ENCODE data around the gene CDH22. TPM values are rescaled to one million over a fixed set of nuclear protein-coding genes. Genes with fewer than 3 reads are reported as not detected.

The CDH22 gene
- total and polyA plus RNA-seq, 2 experiments from 2014 or later: not detected

DNA sequence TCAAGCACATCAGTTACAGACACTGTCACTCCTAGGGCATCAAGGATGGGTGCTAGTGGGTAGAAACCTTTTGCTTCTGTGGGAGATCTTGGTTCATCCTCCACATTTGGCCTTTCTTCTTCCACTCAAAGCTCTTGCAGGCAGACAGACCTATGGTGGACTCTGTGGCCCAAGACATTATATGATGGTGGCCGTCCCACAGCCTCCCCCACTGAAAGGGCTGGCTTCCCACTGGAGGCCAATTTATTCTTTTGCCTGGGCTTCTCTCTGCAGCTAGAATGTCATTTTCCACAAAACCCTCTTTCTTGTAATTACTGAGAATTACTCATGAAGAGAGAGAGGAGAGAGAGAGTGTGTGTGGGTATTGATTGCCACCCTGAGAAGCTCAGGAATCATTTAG, 146.4 kb downstream of the CDH22 start:
- H3K27me3 ChIP-seq: no peaks in the 10 kb centered on the region
- H3K4me1 ChIP-seq (ENCODE audit: low read depth): no peaks in the 10 kb centered on the region
- H3K4me3 ChIP-seq: no peak overlapping the region
- H3K36me3 ChIP-seq: no peaks in the 10 kb centered on the region
- no peak for DNase-seq (ENCODE audit: low read depth in 1 of 2, low spot score in 1 of 2)
- no peak overlapping the region for H3K27ac ChIP-seq
- H3K9me3 ChIP-seq (ENCODE audit: low read depth): no peaks in the 10 kb centered on the region
- TF ChIP-seq, protein P1, sequence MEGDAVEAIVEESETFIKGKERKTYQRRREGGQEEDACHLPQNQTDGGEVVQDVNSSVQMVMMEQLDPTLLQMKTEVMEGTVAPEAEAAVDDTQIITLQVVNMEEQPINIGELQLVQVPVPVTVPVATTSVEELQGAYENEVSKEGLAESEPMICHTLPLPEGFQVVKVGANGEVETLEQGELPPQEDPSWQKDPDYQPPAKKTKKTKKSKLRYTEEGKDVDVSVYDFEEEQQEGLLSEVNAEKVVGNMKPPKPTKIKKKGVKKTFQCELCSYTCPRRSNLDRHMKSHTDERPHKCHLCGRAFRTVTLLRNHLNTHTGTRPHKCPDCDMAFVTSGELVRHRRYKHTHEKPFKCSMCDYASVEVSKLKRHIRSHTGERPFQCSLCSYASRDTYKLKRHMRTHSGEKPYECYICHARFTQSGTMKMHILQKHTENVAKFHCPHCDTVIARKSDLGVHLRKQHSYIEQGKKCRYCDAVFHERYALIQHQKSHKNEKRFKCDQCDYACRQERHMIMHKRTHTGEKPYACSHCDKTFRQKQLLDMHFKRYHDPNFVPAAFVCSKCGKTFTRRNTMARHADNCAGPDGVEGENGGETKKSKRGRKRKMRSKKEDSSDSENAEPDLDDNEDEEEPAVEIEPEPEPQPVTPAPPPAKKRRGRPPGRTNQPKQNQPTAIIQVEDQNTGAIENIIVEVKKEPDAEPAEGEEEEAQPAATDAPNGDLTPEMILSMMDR (IDR thresholded peaks at IDR 0.05; ENCODE audit: low read depth, low read length): no peak

DNA sequence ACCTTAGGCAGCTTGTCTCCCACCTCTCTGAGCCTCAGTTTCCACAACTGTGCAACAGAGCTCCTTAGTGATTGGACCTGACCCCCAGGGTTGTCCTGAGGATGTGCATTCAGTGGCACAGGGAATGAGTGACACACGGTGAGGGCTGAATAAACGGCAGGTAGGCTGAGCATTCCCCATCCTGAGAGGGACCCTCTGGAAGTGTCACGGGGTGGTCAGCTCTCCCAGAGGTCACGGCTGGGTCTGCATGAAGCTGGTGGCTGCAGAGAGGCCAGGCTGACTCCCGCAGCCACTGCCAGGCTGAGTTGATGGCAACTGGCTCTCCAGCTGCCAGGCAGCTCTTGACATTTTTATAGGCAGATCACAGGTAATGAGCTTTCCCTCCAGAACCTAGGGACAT, 147.6 kb downstream of the CDH22 start:
- Histone ChIP-seq H3K36me3 (no peaks in the 10 kb centered on the region), H3K9me3 (ENCODE audit: low read depth) (no peaks in the 10 kb centered on the region), H3K27me3 (no peaks in the 10 kb centered on the region), H3K4me3 (no peak overlapping the region), H3K4me1 (ENCODE audit: low read depth) (no peaks in the 10 kb centered on the region), H3K27ac (no peak overlapping the region)
- TF ChIP-seq, protein P1 (IDR thresholded peaks at IDR 0.05; ENCODE audit: low read depth, low read length): no peak
- no peak for DNase-seq (ENCODE audit: low read depth in 1 of 2, low spot score in 1 of 2)

DNA sequence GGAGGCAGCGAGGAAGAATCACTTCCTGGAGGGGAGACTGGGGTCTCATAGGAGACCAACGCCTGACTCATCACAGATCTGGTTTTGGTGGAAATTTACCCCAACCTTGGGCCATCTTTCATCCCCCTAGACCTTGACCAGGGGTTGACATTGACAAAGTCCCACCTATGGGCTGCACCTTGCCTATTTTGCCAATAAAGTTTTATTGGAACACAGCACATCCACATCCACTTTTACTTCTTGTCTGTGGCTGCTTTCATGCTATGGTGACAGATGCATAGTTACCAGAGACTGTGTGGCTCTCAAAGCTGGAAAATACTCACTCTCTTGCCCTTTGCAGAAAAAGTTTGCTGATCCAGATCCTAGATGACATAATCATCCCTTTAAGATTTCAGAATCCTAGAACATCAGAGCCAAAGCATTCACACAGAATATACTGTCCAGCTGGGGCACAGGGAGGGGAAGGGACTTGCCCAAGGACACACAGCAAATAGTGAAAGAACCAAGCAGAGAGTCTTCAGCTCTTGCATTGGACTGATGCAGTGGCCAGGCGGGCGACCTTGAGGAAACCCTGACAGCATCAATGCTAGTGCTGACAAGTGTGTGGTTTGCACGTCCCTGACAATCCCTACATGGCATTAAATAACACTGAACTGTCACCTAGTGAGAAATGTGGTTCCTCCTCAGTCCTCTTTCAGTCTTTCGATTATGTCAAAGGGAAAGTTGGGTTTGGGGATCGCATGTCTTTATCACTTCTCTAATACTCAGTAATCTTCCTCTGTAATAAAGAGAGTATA, 149.0 kb downstream of the CDH22 start:
- Histone ChIP-seq H3K27ac (no peak overlapping the region), H3K27me3 (no peaks in the 10 kb centered on the region), H3K4me3 (no peak overlapping the region), H3K9me3 (ENCODE audit: low read depth) (no peaks in the 10 kb centered on the region), H3K4me1 (ENCODE audit: low read depth) (no peaks in the 10 kb centered on the region), H3K36me3 (no peaks in the 10 kb centered on the region)
- DNase-seq (ENCODE audit: low read depth in 1 of 2, low spot score in 1 of 2): no peak
- TF ChIP-seq, protein P1 (IDR thresholded peaks at IDR 0.05; ENCODE audit: low read depth, low read length): no peak

DNA sequence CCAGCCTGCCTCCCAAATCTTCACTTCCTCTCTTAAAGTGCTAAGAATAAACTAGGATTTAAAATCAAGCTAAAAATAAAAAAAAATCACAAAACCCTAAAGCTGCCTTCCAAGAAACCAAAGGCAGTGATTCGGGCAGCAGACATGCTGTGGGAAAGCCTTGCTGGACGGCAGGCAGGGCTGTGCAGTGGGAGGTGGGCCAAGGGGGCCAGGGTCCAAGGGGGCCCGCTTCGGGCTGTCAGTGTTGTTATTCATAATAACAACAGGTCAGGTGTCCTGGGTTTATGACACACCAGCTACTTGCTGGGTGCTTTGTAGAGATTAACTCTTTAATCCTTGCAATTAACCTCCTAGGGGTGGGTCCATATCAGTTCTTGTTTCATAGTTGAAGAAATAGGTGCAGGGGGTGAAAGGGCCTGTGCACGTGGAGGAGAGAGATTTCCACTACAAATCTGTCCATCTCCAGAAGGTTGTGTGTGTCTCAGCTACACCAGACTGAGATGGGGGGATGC, 149.8 kb downstream of the CDH22 start:
- Histone ChIP-seq H3K36me3 (no peaks in the 10 kb centered on the region), H3K9me3 (ENCODE audit: low read depth) (no peaks in the 10 kb centered on the region), H3K4me1 (ENCODE audit: low read depth) (no peaks in the 10 kb centered on the region), H3K27me3 (no peaks in the 10 kb centered on the region), H3K4me3 (no peak overlapping the region), H3K27ac (no peak overlapping the region)
- no peak for DNase-seq (ENCODE audit: low read depth in 1 of 2, low spot score in 1 of 2)
- TF ChIP-seq, protein P1 (IDR thresholded peaks at IDR 0.05; ENCODE audit: low read depth, low read length): no peak

DNA sequence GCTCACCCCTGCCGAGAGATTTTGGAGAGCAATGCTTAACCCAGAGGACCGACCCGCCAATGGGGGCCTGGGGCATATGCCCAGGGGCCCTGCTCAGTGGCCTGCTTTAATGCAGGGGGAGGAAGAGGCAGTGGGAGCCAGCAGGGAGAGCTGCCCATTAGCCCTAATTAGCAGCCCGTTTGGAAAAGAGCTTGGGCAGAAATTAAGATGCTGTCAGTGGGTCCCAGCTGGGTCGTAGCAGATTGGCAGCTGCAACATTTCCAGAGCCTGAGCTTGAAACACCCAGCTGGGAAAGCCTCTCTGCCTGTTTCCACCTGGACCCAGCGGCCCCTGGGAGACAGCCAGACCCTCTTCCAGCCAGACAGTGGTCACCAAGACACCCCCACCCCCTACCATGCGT, 150.7 kb downstream of the CDH22 start:
- no peaks in the 10 kb centered on the region for H3K4me1 ChIP-seq (ENCODE audit: low read depth)
- no peak overlapping the region for H3K4me3 ChIP-seq
- H3K27ac ChIP-seq: no peak overlapping the region
- TF ChIP-seq, protein P1 (IDR thresholded peaks at IDR 0.05; ENCODE audit: low read depth, low read length): no peak
- DNase-seq (ENCODE audit: low read depth in 1 of 2, low spot score in 1 of 2): no peak
- H3K27me3 ChIP-seq: no peaks in the 10 kb centered on the region
- H3K36me3 ChIP-seq: no peaks in the 10 kb centered on the region
- H3K9me3 ChIP-seq (ENCODE audit: low read depth): no peaks in the 10 kb centered on the region
